ENCODE data around the gene VSTM4.

The VSTM4 gene

GRCh38 chr10:49068209-49068608 is 47.1 kb downstream of the VSTM4 start:
- DNase-seq (ENCODE audit: low spot score) = no peak
- in situ Hi-C loops (cut with MboI; ENCODE audit: low sequenced_read_pairs, unreplicated experiment) = no loop called here
- TF ChIP-seq CTCF (IDR thresholded peaks at IDR 0.05; ENCODE audit: borderline replicate concordance, control extremely low read depth, extremely low read depth, insufficient read depth, missing control alignments) = no peak

DNA sequence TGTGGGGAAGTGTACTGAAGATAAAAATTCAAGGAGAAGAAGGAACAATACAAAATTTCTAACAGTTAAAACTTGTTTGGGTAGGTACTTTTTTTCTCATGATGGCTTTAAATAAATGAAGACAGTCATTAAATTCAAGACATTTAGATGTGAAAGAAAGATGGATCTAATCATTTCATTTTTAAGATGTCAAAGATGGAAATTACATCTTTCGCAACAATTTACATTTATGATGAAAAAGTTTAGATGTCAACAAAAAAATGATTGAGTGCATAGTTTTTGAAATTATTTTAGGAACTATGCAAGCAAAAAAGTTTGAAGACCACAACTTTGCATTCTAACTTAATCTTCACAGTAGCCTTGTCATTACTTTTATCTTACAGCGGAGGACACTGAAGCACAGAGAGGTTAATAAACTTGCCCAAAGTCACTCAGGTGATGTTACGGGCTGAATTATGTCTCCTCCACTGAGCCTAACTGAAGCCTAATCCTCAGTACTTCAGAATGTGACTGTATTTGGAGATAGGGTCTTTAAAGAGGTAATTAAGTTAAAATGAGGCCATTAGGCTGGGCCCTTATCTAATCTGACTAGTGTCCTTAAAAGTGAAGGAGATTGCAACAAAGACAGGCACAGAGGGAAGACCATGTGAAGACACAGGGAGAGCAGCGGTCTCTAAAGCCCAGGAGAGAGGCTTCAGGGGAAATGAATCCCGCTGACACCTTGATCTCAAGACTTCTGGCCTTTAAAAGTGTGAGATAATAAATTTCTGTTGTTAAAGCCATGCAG is 48.2 kb downstream of the VSTM4 start:
- TF ChIP-seq CTCF (IDR thresholded peaks at IDR 0.05; ENCODE audit: borderline replicate concordance, control extremely low read depth, extremely low read depth, insufficient read depth, missing control alignments) = no peak
- no peak for DNase-seq (ENCODE audit: low spot score)
- in situ Hi-C loops (cut with MboI; ENCODE audit: low sequenced_read_pairs, unreplicated experiment) = no loop called here

- no peak for DNase-seq (ENCODE audit: low spot score)
- TF ChIP-seq CTCF (IDR thresholded peaks at IDR 0.05; ENCODE audit: borderline replicate concordance, control extremely low read depth, extremely low read depth, insufficient read depth, missing control alignments) = no peak
- in situ Hi-C loops (cut with MboI; ENCODE audit: low sequenced_read_pairs, unreplicated experiment) = no loop called here
These were observed 53.1 kb downstream of the VSTM4 start for GRCh38 chr10:49062229-49062628.

GRCh38 chr10:49061667-49062066 is 53.7 kb downstream of the VSTM4 start:
- no peak for DNase-seq (ENCODE audit: low spot score)
- TF ChIP-seq CTCF (IDR thresholded peaks at IDR 0.05; ENCODE audit: borderline replicate concordance, control extremely low read depth, extremely low read depth, insufficient read depth, missing control alignments) = no peak
- in situ Hi-C loops (cut with MboI; ENCODE audit: low sequenced_read_pairs, unreplicated experiment) = no loop called here

DNA sequence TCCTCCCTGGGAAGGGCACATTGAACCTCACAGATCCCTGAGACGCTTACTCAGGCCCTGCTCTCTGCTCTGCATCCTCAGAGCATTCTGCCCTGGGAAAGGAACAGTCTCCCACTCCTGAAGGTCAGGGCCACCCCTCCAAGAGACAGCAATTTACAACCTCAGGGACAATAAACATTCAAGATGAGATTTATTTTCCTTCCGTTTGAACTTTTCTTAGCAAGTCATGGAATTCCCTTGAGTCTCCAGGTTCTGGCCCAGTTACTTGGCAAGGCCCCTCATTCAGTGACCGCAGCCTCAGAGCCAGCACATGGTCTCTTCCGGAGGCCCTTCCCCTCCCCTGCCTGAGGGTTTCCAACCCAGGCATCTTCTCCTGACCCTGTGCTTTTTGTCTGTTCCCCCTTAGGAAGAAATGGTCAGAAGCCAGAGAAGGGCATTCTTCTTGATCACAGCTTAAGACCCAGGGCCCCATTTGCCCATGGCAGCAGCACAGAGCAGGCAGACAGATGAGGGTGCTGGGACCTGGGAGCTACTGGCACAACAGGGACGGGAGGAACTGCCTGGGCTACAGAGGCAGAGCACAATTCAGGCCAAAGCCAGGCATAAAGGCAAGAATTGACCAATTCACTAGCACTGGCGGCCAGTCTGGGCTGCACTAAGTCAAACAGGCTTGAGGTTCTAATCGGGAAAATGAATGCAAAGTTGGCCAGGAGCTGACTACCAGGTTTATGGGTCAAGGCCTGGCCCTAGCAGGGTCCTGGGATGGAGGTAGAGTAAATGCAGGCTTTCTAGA is 56.7 kb downstream of the VSTM4 start:
- no peak for DNase-seq (ENCODE audit: low spot score)
- no peak for TF ChIP-seq CTCF (IDR thresholded peaks at IDR 0.05; ENCODE audit: borderline replicate concordance, control extremely low read depth, extremely low read depth, insufficient read depth, missing control alignments)
- in situ Hi-C loops (cut with MboI; ENCODE audit: low sequenced_read_pairs, unreplicated experiment) = no loop called here

GRCh38 chr10:49057231-49057880 is 58.0 kb downstream of the VSTM4 start:
- no peak for TF ChIP-seq CTCF (IDR thresholded peaks at IDR 0.05; ENCODE audit: borderline replicate concordance, control extremely low read depth, extremely low read depth, insufficient read depth, missing control alignments)
- DNase-seq (ENCODE audit: low spot score) = no peak
- in situ Hi-C loops (cut with MboI; ENCODE audit: low sequenced_read_pairs, unreplicated experiment) = no loop called here
